A549 (cell line): ENCODE results near the gene TMEM183A.

Experiments
- CTCF ChIP-seq: fragments of >200 bp; sonication (Bioruptor Twin); formaldehyde crosslinking; IDR thresholded peaks from 3 replicates; pipeline ENCODE4 v1.5.1; 2016
- JUN ChIP-seq, 2 experiments: fragments of >200 bp; sonication (Bioruptor Twin); formaldehyde crosslinking; IDR thresholded peaks; 2 replicates in 1 of 2; 3 replicates in 1 of 2; pipeline ENCODE4 v1.6.1; 2016 to 2017
- KDM1A ChIP-seq: fragments of 200-600 bp; sonication (generic); IDR thresholded peaks from 2 replicates; pipeline ENCODE4 v1.6.1; 2016; ENCODE audit warnings: low read depth, mild to moderate bottlenecking
- RCOR1 ChIP-seq: fragments of 150-350 bp; IDR thresholded peaks from 2 replicates; pipeline ENCODE4 v1.6.1; 2014; ENCODE audit warnings: antibody characterized with exemption, low read length, low read depth

GRCh38 chr1:203041351-203041932 lies 34.3 kb downstream of the TMEM183A start:
- TF ChIP-seq CTCF (no peak), JUN (IDR thresholded peaks at IDR 0.05) (no peak), RCOR1 (no peak), KDM1A (no peak)
